22Rv1 (cell line): ENCODE data around the gene H1-8.

Source experiments
- CTCF ChIP-seq: fragments of 450-650 bp; IDR thresholded peaks from 2 replicates; pipeline ENCODE4 v1.5.1; 2017; ENCODE audit warnings: mild to moderate bottlenecking
- ZFX ChIP-seq: fragments of 450-650 bp; IDR thresholded peaks from 2 replicates; pipeline ENCODE4 v1.6.1; 2017; ENCODE audit warnings: antibody characterized with exemption, borderline replicate concordance

GRCh38 chr3:129598000-129598381, 55.0 kb downstream of the H1-8 start:
- TF ChIP-seq CTCF, result no peak
- TF ChIP-seq ZFX, result no peak
